ENCODE data around the gene IL18R1.
"Not testable (repeated sequence)": the region's sequence is repeated elsewhere in the genome, so short reads cannot be mapped to it uniquely, and the experiment has no call there.

Gene IL18R1, protein sequence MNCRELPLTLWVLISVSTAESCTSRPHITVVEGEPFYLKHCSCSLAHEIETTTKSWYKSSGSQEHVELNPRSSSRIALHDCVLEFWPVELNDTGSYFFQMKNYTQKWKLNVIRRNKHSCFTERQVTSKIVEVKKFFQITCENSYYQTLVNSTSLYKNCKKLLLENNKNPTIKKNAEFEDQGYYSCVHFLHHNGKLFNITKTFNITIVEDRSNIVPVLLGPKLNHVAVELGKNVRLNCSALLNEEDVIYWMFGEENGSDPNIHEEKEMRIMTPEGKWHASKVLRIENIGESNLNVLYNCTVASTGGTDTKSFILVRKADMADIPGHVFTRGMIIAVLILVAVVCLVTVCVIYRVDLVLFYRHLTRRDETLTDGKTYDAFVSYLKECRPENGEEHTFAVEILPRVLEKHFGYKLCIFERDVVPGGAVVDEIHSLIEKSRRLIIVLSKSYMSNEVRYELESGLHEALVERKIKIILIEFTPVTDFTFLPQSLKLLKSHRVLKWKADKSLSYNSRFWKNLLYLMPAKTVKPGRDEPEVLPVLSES

DNA sequence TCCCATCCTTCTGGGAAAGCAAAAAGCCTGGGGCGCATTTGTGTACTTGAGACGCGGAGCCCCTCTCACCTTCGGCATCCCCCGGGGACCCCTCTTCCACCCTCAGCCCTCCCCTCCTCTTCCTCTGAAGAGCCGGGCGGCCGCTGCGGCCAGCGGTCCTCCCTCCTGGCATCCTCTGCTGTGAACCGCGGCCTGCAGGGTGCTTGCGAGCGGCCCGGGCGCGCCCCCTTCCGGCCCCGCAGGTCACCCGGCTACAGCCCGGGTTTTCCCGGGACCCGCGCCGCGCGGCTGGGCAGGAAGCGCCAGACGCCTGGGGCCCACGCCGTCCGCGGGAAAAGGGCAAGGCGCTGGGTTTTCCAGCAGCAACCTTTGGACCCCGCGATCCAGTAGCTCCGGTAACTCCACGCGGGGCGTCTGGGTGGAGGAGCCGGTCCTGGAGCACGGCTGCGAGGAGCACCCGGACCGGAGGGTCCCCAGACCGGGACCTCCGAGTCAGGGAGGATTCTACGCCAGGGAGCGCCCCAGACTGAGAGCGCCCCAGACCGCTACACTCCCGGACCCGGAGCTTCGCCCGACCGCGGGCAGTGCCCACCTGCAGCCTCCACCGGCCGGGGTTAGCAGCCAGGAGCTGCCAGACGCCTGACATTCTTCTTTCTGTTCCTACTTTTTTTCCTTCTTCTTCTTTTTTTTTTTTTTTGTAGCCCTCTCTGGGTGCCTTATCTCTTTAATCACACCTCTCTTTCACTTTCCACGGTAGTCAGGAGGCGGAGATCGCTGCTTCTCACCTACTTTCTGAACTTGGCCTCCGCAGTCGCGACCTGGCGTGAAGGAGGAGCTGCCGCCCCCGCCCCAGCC lies at the start of gene IL18R1:
TSS of gene IL18R1 (plus strand) at position 271 of the 855 bp plus-strand sequence. CDS start 6,865 bp downstream, outside the sequence.
- peak; percentile 53 to 73 (median 55) for DNase-seq (ENCODE audit: low read depth in 2 of 3, low spot score in 1 of 3)

DNA sequence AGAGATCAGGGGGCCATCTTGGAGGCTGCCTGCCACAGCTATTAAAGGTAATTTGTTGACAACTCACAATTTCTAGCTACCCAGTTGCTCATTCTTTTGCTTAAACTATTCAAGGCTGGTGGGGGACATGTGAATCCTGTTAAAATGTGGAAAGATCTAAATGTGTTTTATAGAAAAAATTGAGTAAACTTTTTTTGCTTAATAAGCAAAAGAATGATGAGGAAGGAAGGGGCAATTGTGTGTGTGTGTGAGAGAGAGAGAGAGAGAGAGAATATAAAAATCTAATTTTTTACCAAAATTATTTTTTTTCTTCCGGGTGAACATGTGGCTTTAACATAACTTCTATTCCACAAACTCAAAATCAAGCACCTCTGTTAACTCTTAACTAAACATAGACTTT lies 49.5 kb upstream of the IL18R1 start:
- DNase-seq (ENCODE audit: low read depth in 2 of 3, low spot score in 1 of 3) = no peak

DNA sequence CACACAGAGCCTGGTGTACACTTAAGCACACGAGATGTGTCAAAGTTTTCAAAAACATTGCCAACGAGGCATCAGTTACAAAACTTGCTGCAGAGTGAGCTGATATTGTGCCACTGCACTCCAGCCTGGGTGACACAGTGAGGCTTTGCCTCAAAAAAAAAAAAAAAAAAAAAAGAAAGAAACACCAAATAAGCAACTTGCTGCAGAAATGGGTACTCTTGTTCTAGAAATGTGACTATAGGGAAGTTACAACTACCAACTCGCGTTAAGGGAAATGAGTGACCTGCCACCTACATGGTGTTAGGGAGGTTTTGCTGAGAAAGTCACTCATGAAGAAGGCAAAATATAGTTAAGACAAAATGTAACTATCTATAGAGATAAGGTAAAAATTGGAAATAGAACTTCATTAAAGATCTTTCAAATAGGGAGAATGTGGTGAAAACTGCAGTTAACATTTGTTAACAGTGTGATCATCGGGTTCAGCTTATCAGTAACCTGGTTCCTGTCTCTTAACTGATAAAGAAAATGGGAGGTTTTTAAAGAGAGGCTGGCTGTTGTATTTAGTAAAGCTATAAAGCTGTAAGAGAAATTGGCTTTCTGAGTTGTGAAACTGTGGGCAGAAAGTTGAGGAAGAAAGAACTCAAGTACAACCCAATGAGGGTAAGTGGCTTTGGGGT lies 44.5 kb upstream of the IL18R1 start, which contains the start of gene IL1RL1:
TSS of gene IL1RL1 (plus strand) at position 600 of the 677 bp plus-strand sequence. CDS start 26,702 bp downstream, outside the sequence.
- DNase-seq (ENCODE audit: low read depth in 2 of 3, low spot score in 1 of 3) = no peak

DNA sequence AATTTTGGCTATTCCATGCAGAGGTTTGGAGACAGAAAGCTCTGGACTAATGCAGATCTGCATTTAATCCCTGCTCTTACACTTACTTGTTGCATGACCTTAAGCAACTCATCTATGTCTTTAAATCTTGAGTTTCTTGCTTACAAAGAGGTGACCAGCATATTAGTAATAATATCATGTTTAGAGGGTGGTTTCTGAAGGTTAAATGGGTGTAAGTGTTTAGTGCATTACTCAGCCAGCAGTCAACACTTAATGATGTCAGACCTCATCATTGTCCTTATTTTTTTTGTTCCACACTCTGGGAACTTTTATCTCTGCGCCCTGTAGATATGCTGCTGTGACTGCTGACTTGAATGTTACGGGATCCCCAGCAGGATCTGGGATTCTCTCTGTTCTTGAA lies 42.6 kb upstream of the IL18R1 start:
- no peak for DNase-seq (ENCODE audit: low read depth in 2 of 3, low spot score in 1 of 3)

DNA sequence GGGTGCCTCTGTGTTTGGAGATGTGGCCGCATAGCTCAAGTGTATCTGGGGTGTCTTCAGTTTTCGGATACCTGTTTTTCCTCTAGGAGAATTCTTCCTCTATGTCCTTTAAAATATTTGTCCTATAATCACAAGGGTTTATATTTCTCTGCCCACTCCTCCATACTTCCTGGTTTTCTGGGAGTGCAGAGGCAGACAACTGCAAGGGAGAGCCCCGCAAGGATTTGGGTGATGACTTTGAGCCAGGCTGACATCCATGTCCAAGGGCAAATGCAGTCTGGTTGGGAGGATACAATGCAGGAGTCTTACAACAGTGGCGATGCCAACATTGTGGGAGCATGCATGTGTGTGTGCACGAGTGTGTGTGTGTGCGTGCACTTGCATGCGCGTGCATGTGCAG lies 42.1 kb upstream of the IL18R1 start:
- DNase-seq (ENCODE audit: low read depth in 2 of 3, low spot score in 1 of 3) = no peak

DNA sequence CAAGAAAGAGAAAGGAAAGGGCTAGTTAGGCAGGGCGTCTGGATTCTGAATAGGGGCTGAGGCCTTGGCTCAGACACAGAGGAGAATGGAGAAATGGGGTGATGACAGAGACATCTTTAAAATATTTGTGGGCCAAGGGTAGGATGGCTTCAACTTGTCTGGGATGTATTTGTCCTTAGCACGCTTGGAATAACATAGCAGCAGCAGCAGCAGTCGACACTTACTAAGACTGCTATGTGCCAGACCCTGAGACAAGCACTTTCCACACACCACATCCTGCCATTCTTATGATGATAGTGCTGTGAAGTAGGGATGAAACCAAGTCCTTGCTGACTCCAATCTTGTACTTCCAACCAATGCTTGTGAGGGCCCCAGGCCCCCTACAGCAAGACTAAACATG lies 41.6 kb upstream of the IL18R1 start:
- DNase-seq (ENCODE audit: low read depth in 2 of 3, low spot score in 1 of 3) = no peak

DNA sequence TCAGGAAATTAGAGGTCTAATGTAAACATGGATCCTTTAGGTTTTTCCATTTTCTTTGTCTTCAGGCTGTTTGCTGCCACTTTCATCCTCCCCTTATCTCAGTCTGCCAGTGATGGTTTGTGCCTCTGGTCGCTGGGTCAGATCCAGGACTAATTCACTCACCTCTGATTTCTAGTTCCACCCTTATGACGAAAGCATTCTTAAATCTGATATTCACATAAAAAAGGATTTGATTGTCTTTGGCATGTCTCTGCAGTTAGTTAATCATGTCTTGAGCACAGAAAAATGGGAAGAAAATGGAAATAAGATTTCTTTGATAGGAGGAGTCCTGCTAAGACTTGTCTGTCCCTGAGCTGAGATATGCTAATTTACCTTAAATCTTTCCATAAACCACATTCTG lies 39.7 kb upstream of the IL18R1 start:
- DNase-seq (ENCODE audit: low read depth in 2 of 3, low spot score in 1 of 3) = no peak

DNA sequence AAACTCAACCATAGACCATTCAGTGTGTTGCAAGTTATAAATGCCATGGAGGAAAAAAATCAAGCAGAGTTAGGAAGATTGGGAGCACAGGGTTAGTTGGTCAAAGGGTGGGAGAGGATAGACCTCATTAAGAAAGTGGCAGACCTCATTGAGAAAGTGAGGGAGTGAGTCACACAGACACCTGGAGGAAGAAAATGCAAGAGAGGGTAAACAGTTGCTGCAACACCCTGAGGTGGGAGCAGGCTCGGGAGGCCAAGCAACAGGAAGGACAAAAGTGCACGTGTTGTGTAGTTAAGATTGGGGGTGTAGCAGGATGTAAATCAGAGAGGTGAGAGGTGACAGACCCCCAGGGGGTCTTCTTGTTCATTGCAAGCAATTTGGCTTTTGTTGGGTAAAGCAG lies 37.9 kb upstream of the IL18R1 start:
- no peak for DNase-seq (ENCODE audit: low read depth in 2 of 3, low spot score in 1 of 3)

DNA sequence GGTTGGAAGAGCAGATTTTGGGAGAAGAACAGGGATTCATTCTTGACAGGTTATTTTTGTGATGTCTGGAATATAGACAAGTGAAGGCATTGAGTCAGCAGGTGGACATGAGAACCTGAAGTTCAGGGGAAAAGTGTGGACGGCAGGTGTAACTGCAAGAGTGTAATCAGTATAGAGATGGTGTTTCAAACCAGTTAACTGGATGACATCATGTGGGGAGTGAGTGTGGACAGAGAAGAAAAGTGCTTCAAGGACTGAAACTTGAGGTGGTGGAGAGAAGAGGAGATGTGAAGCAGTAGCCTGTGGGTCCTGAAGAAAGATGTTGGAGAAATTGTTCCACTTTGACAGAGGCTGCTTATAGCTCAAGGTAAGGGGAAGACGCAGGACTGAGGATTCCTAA lies 37.2 kb upstream of the IL18R1 start:
- DNase-seq (ENCODE audit: low read depth in 2 of 3, low spot score in 1 of 3) = no peak

DNA sequence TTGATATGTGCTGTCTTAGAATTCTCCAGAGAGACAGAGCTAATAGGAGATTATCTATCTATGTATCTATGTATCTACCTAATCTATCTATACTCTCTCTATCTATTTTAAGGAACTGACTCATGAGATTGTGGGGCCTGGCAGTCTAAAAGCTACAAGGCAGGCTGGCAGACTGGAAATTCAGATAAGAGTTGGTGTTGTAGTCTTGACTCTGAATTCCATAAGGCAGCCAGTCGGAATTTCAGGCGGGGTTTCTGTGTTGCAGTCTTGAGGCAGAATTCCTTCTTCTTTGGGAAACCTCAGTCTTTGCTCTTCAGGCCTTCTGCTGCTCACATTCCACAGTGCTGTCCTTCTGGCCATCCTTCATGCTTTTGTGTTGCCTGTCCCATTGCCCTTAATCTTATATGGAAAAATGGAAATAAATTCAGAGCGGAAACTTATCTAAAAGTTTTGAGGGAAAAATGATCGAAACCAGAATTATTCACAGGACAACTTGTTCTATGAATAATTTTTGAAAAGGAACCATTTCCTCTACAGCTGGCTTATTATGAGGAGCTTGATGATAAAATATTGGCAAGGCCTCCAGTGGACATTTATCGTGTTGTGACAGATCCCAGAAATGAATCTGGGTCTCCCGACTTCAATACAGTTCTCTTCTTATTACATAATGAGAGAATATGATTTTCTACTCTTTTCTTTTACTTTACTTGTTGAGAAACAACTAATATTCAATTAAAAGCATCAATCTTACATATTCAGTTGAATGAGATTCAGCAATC lies 33.5 kb upstream of the IL18R1 start:
- no peak for DNase-seq (ENCODE audit: low read depth in 2 of 3, low spot score in 1 of 3)

DNA sequence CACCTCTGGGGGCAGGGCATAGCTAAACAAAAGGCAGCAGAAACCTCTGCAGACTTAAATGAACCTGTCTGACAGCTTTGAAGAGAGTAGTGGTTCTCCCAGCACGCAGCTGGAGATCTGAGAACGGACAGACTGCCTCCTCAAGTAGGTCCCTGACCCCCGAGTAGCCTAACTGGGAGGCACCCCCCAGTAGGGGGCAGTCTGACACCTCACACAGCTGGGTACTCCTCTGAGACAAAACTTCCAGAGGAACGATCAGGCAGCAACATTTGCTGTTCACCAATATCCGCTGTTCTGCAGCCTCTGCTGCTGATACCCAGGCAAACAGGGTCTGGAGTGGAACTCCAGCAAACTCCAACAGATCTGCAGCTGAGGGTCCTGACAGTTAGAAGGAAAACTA lies 30.7 kb upstream of the IL18R1 start:
- not testable (repeated sequence) for DNase-seq (ENCODE audit: low read depth in 2 of 3, low spot score in 1 of 3)

DNA sequence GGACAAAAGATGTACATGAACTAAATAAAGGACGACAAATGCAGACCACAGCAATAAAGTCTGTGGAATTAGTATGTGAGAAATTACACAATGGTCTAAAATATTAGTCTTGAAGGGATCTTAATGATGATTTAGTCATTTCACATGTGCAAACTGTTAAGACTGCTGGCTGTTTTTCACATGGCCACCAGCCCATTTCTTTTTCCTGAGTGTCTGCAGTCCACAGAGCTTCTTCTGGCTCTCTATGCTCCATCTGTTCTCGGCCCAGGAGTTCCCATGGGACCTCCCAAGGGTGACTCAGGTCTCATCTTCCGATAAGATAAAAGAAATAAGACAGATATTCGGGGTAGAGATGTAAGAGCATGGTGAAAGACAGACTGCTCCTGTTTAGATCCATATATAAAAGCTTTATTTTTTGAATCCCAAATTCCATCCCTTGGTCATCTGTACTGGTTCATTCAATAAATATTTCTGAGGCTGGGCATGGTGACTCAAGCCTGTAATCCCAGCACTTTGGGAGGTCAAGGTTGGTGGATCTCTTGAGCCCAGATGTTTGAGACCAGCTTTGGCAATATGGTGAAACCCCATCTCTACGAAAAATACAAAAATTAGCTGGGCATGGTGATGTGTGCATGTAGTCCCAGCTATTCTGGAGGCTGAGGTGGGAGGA lies 24.1 kb upstream of the IL18R1 start:
- DNase-seq (ENCODE audit: low read depth in 2 of 3, low spot score in 1 of 3) = no peak

DNA sequence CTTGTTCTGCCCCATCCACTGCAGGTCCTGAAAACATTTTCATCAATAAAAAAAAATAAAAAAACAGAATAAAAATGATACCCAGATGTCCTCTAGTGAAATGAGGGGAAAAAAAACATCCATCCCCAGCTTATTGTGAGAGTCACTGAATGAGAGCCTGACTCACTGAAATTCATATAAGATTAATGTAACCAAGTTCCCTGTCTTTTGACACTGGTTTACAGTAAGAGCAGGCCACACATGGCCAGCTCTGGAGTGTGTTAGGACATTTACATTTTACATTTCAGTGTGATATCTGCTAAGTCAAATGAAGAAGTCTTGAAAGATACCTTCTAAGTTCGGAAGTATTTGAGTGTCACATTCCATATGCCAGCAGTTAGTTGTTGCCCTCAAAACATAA lies 21.1 kb upstream of the IL18R1 start:
- no peak for DNase-seq (ENCODE audit: low read depth in 2 of 3, low spot score in 1 of 3)

DNA sequence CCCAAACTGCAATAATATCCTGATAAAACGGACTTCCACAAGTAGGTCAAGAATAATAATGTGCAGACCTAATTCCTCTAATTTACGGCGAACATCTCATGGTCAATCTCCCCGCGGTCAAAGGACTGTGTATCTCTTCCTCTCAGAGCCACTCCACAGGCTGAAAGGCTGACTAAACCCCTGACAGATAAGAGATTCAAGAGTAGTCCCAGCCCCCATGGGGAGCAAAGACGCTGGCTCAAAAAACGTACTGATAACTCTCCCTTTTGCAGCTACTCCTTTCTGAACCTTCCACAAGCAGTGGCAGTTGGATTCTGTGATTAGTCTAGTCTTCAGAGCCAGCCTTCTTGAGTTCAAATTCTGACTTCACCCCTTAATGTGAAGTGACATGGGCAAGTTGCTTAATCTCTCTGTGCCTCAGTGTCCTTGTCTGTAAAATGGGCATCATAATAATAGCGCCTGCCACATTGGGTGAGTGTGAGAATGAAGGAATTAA lies 19.7 kb upstream of the IL18R1 start:
- DNase-seq (ENCODE audit: low read depth in 2 of 3, low spot score in 1 of 3) = no peak

DNA sequence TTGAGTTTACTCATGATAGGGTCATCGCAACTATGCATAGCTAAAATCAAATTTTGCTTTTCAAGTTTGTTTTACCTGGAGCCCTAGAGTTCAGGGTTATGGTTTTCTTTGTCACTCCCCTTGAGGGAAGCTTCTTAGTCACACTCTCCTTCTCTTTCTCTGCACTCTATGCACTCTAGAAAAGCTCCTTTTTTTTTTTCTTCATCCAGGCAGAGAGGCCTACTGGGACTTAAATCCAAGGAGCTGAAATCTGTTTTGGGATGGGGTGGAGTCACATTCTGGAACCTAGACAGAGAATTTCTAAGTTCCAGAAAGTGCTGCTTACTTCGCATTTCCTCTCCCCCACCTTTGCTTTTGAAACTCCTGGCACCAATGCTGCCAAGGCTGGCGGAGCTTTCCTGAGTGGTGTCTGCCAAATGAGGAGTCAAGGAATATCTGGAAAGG lies 19.1 kb upstream of the IL18R1 start:
- no peak for DNase-seq (ENCODE audit: low read depth in 2 of 3, low spot score in 1 of 3)

DNA sequence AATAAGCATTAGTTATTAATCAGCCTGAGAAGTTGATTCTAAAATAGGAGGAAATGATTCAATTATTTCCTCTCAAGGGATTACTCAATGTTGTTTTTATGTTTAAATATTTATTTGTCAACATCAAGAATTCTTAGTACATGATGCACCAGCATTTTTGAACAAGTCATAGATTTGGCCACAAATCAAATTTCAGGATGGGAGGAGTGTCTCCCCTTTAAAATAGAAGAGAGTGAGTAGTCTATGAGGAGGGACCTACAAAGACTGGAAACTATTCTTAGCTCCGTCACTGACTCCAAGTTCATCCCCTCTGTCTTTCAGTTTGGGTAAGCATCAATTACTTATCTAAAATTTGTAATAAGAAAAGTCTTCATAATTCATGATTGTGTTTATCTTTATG lies 18.6 kb upstream of the IL18R1 start:
- DNase-seq (ENCODE audit: low read depth in 2 of 3, low spot score in 1 of 3) = no peak

DNA sequence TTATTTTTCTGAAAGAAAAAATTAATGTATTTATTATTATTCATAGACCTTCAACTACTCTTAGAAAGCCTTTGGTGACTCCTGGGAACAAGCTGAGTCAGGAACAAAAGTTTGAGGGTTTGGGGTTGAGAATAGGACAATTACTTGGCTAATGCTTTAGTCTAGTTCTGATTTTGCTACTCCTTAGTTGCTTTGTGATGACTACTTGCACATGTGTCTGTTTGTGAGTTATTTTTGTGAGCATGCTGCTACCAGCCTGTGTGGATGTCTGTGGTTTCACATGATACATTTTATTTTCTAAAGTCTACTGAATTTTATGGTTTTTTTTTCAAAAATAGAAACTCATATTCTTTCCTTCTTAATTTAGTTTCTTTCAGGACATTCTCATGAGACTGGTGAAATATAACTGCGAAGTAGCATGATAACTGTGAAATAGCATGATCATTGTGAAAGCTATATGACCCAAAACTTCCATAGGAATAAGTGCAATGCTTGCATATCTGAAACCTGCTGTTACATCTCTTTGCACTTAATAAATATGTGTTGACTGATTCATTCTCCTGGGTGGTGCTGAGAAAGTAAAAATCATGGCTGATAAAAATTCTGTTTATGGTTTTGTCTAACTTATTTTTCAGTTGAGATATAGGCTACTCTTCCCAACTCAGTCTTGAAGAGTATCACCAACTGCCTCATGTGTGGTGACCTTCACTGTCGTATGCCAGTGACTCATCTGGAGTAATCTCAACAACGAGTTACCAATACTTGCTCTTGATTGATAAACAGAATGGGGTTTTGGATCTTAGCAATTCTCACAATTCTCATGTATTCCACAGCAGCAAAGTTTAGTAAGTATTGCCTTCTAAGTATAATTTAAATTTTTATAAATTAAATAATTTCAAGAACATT lies 17.9 kb upstream of the IL18R1 start:
- no peak for DNase-seq (ENCODE audit: low read depth in 2 of 3, low spot score in 1 of 3)

DNA sequence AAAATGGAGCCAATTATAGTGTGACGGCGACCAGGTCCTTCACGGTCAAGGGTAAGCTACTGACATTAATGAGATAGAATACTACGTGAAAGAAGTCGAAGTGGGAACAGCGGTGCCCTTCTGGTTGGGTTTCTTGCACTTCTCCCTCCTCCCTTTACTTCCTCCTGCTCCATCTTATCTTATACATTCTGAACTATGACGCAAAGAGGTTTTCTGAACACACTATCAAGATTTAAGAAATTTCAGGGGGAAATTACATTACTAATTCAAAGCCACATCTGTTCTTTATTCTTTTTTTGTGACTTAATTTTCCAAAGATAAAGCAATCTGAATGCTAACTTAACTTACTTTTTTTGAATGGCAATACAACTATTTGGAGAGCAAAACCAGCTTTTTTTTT lies 14.8 kb upstream of the IL18R1 start:
- no peak for DNase-seq (ENCODE audit: low read depth in 2 of 3, low spot score in 1 of 3)

DNA sequence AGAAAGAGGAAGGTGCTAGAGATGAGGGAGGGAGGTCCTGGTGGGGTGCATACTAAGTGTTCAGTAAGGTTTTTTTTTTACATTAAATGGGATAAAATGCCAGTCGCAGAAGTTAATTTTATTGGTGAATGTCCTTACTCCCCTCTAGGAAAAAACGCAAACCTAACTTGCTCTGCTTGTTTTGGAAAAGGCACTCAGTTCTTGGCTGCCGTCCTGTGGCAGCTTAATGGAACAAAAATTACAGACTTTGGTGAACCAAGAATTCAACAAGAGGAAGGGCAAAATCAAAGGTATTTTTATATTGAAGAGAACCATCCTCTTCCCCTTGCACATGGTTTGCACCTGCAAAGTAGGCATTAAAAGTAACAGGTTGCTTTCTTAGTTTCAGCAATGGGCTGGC lies 12.7 kb upstream of the IL18R1 start:
- no peak for DNase-seq (ENCODE audit: low read depth in 2 of 3, low spot score in 1 of 3)
